Measurements from ENCODE around the gene VPS37D. TPM values are rescaled to one million over a fixed set of nuclear protein-coding genes. Genes with fewer than 3 reads are reported as not detected.

The VPS37D gene
- total RNA-seq, 2 donors from 2014 or later, result 0.62 to 2.0 TPM

GRCh38 chr7:73682745-73683055 lies 15.1 kb downstream of the VPS37D start:
- peaks cover 13% of the 10 kb centered on the region for H3K4me1 ChIP-seq

GRCh38 chr7:73683056-73683787 lies 15.6 kb downstream of the VPS37D start, which contains the start of the genes BUD23 and DNAJC30:
Gene BUD23, plus strand, starts transcription at chr7:73683597. Its CDS starts 29 bp downstream, at chr7:73683626.
Gene DNAJC30, minus strand, starts transcription at chr7:73683453. Its CDS starts 30 bp downstream, at chr7:73683423.
- intact Hi-C loops (cut with DNase I), result no loop called here
- H3K4me1 ChIP-seq, result peaks cover 13% of the 10 kb centered on the region
- peak; percentile 99 for DNase-seq

More at GRCh38 chr7:73682745-73683055, 15.1 kb downstream of the VPS37D start:
- peaks cover 4% of the 10 kb centered on the region for H3K36me3 ChIP-seq
- peak overlapping the region; percentile 69 for H3K4me3 ChIP-seq
- TF ChIP-seq CTCF (IDR thresholded peaks at IDR 0.05), result no peak
- peak overlapping the region; percentile 84 to 90 for H3K9ac ChIP-seq (ENCODE audit: low read depth in 2 of 2, low read length in 2 of 2)
- no peak for DNase-seq
- H3K27me3 ChIP-seq, result no peaks in the 10 kb centered on the region
- intact Hi-C loops (cut with DNase I), result no loop called here
- H3K9me3 ChIP-seq, result no peaks in the 10 kb centered on the region
- H3K27ac ChIP-seq, result peak overlapping the region; percentile 55

GRCh38 chr7:73683788-73684693 lies 16.4 kb downstream of the VPS37D start:
- no peak for TF ChIP-seq CTCF (IDR thresholded peaks at IDR 0.05)
- intact Hi-C loops (cut with DNase I), result no loop called here
- no peaks in the 10 kb centered on the region for H3K27me3 ChIP-seq
- no peaks in the 10 kb centered on the region for H3K9me3 ChIP-seq
- H3K27ac ChIP-seq, result peak overlapping the region; percentile 19
- DNase-seq, result no peak
- peak overlapping the region; percentile 69 for H3K4me3 ChIP-seq
- H3K36me3 ChIP-seq, result peaks cover 4% of the 10 kb centered on the region
- peaks cover 13% of the 10 kb centered on the region for H3K4me1 ChIP-seq
- H3K9ac ChIP-seq (ENCODE audit: low read depth in 2 of 2, low read length in 2 of 2), result peak overlapping the region; percentile 71 to 87

More at GRCh38 chr7:73683056-73683787, 15.6 kb downstream of the VPS37D start, which contains the start of the genes BUD23 and DNAJC30:
- Histone ChIP-seq H3K27me3 (no peaks in the 10 kb centered on the region), H3K9ac (ENCODE audit: low read depth in 2 of 2, low read length in 2 of 2) (peak within 1 kb of the TSS; percentile 87 to 90), H3K36me3 (peaks cover 4% of the 10 kb centered on the region), H3K4me3 (peak within 1 kb of the TSS; percentile 69), H3K27ac (peak within 1 kb of the TSS; percentile 55), H3K9me3 (no peaks in the 10 kb centered on the region)
- no peak for TF ChIP-seq CTCF (IDR thresholded peaks at IDR 0.05)

- intact Hi-C loops (cut with DNase I), result no loop called here
- Histone ChIP-seq H3K27me3 (no peaks in the 10 kb centered on the region), H3K27ac (no peak overlapping the region), H3K9me3 (no peaks in the 10 kb centered on the region), H3K36me3 (peaks cover 4% of the 10 kb centered on the region), H3K9ac (ENCODE audit: low read depth in 2 of 2, low read length in 2 of 2) (no peak overlapping the region), H3K4me1 (peaks cover 13% of the 10 kb centered on the region), H3K4me3 (no peak overlapping the region)
- TF ChIP-seq CTCF (IDR thresholded peaks at IDR 0.05), result no peak
- DNase-seq, result no peak
These were observed 17.7 kb downstream of the VPS37D start for GRCh38 chr7:73685311-73685710.

- no peaks in the 10 kb centered on the region for H3K27me3 ChIP-seq
- intact Hi-C loops (cut with DNase I), result no loop called here
These were observed 20.7 kb downstream of the VPS37D start for GRCh38 chr7:73688288-73688687.

More at GRCh38 chr7:73688288-73688687, 20.7 kb downstream of the VPS37D start:
- Histone ChIP-seq H3K4me3 (no peak overlapping the region), H3K36me3 (peaks cover 4% of the 10 kb centered on the region), H3K9me3 (no peaks in the 10 kb centered on the region), H3K4me1 (no peaks in the 10 kb centered on the region), H3K27ac (no peak overlapping the region), H3K9ac (ENCODE audit: low read depth in 2 of 2, low read length in 2 of 2) (no peak overlapping the region)
- TF ChIP-seq CTCF (IDR thresholded peaks at IDR 0.05), result no peak
- no peak for DNase-seq

All from colonic mucosa (tissue), 4 donors.